H1 (cell line): Measurements from ENCODE around the gene MKRN2OS. TPM values are rescaled to one million over a fixed set of nuclear protein-coding genes. Genes with fewer than 3 reads are reported as not detected.
A peak's percentile ranks its signal among the peaks of the same experiment; 100 is the strongest.

Source experiments
- BCL11A ChIP-seq, 2 experiments: IDR thresholded peaks; one replicate each; pipeline ENCODE4 v1.6.1; 2011; ENCODE audit warnings: low read depth in 2 of 2, low read length in 2 of 2, mild to moderate bottlenecking in 2 of 2
- CBX5 ChIP-seq: fragments of 300-800, 300-1000 bp; sonication (generic); IDR thresholded peaks from 2 replicates; pipeline ENCODE4 v1.7.1; 2016; ENCODE audit warnings: antibody characterized with exemption, low read length, low read depth
- CHD2 ChIP-seq: IDR thresholded peaks from 2 replicates; pipeline ENCODE4 v1.6.1; 2012; ENCODE audit warnings: low read length, improper control_type of control experiment
- EGR1 ChIP-seq: IDR thresholded peaks from 2 replicates; pipeline ENCODE4 v1.6.1; 2011; ENCODE audit warnings: low read depth, low read length, borderline replicate concordance
- GTF2F1 ChIP-seq: IDR thresholded peaks from 2 replicates; pipeline ENCODE4 v1.6.1; 2012; ENCODE audit warnings: low read depth, low read length, improper control_type of control experiment, borderline replicate concordance
- JUN ChIP-seq: IDR thresholded peaks from 2 replicates; pipeline ENCODE4 v1.6.1; 2011; ENCODE audit warnings: low read depth, mild to moderate bottlenecking, improper control_type of control experiment, low read length
- KDM5A ChIP-seq: fragments of 200-600 bp; IDR thresholded peaks from 2 replicates; pipeline ENCODE4 v1.7.1; 2012; ENCODE audit warnings: mild to moderate bottlenecking, low read length, inconsistent platforms, mixed read lengths
- MAFK ChIP-seq: IDR thresholded peaks from 2 replicates; pipeline ENCODE4 v1.6.1; 2012; ENCODE audit warnings: low read depth, mild to moderate bottlenecking, improper control_type of control experiment, low read length
- POLR2AphosphoS5 ChIP-seq: IDR thresholded peaks from 2 replicates; pipeline ENCODE4 v1.6.1; 2011; ENCODE audit warnings: low read depth, low read length
- POU5F1 ChIP-seq: IDR thresholded peaks from 2 replicates; pipeline ENCODE4 v1.6.1; 2011; ENCODE audit warnings: low read depth, mild to moderate bottlenecking, low read length, moderate library complexity
- RBBP5 ChIP-seq: IDR thresholded peaks from 2 replicates; pipeline ENCODE4 v1.7.1; 2012; ENCODE audit warnings: low read depth, mild to moderate bottlenecking, inconsistent platforms, low read length, moderate library complexity, borderline replicate concordance
- RFX5 ChIP-seq: IDR thresholded peaks from 2 replicates; pipeline ENCODE4 v1.6.1; 2011; ENCODE audit warnings: low read depth, low read length, improper control_type of control experiment, borderline replicate concordance
- RNF2 ChIP-seq: fragments of 200-900, 300-1000 bp; sonication (generic); IDR thresholded peaks from 2 replicates; pipeline ENCODE4 v1.7.1; 2016; ENCODE audit warnings: borderline replicate concordance, low read depth, mild to moderate bottlenecking, antibody characterized with exemption, low read length; ENCODE audit not compliant: poor library complexity, severe bottlenecking; ENCODE audit errors: missing control alignments
- SAP30 ChIP-seq: fragments of 300-600 bp; sonication (generic); IDR thresholded peaks from 2 replicates; pipeline ENCODE4 v1.7.1; 2012; ENCODE audit warnings: low read length, moderate library complexity, mild to moderate bottlenecking, inconsistent platforms; ENCODE audit not compliant: insufficient read depth, insufficient replicate concordance
- SRF ChIP-seq: IDR thresholded peaks from 2 replicates; pipeline ENCODE4 v1.6.1; 2011; ENCODE audit warnings: mild to moderate bottlenecking, low read depth, low read length, moderate library complexity
- TBP ChIP-seq: IDR thresholded peaks from 2 replicates; pipeline ENCODE4 v1.6.1; 2011; ENCODE audit warnings: low read depth, low read length, improper control_type of control experiment
- ZNF274 ChIP-seq: IDR thresholded peaks from 2 replicates; pipeline ENCODE4 v1.7.0; 2012; ENCODE audit warnings: low read length, borderline replicate concordance; ENCODE audit errors: extremely low read depth
- polyA plus RNA-seq, 7 experiments: library from polyadenylated mRNA; depleted of rRNA in 3 of 7; stranded (reverse) in 5 of 7; unstranded in 2 of 7; fragments of >200 nt in 5 of 7; fragments of 200-250 nt in 2 of 7; gene quantifications; 1 replicate in 5 of 7; 2 replicates in 1 of 7; 4 replicates in 1 of 7; pipeline versions ENCODE4 v1.2.1 to v1.2.3, GENCODE V29; 2011 to 2013; ENCODE audit warnings: missing spikeins in 2 of 7, mixed read lengths in 2 of 7
- total RNA-seq: library from RNA; stranded (reverse); fragmentation: NEBNext Ultra II Directional; extraction: Animal tissue kit (Norgen Biotek cat#: 25700); gene quantifications from 2 replicates; pipeline ENCODE4 v1.2.1, GENCODE V29; 2021
- TF ChIP-seq, protein P1 (sequence below): IDR thresholded peaks from 2 replicates; pipeline ENCODE4 v1.6.1; 2011; ENCODE audit warnings: low read length, improper control_type of control experiment
- TF ChIP-seq, protein P2 (sequence below), 3 experiments: IDR thresholded peaks; 1 replicate in 2 of 3; 2 replicates in 1 of 3; pipeline versions ENCODE4 v1.5.1 to v1.6.1; 2011; ENCODE audit warnings: low read length in 3 of 3, mild to moderate bottlenecking in 3 of 3, inconsistent platforms in 2 of 3, low read depth in 1 of 3, moderate library complexity in 1 of 3; ENCODE audit not compliant: insufficient read depth in 1 of 3; ENCODE audit errors: control extremely low read depth in 1 of 3
- TF ChIP-seq, protein P3 (sequence below): IDR thresholded peaks from 2 replicates; pipeline ENCODE4 v1.6.1; 2012; ENCODE audit warnings: inconsistent platforms

Gene MKRN2OS
- total and polyA plus RNA-seq, 2 of the 8 experiments (the other 6 are each of a cell fraction or from before 2014, with no cell fraction given), result 0.15 to 0.41 TPM

DNA sequence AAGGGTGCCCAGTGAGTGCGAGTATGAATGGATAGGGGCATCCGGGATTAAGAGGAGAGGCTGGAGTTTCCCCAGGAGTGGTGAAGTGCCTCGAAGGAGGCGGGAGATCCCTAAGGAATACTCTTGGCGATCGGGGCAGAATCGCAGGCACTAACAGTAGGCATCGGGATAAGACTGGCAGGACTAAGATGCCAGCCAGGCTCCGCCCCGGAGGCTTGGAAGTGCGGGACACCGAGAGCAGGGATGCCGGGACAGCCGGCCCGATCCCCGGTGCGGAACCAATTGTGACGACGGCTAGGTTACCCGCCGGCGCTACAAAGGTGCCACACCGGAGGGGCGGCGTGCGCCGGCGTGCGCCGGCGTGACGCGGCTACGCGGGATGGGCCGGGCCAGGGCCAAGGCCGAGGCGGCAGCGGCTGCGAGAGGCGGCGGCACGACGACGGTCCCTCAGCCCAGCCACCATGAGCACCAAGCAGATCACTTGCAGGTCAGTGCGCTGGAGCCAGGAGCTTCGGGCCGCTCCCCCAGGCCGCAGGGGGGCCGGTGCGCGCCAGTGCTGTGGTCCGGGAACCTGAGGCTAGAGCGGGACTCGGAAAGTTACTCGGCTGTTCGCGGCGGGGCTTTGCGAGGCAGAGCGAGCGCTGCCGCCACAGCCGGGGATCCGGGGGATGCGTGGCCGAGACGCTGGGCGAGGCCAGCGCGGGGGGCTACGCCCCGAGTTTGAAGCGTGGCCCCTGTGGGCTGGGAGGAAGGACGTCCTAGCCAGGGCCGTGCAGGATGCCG, 11.6 kb upstream of the MKRN2OS start, which contains the start of gene MKRN2 (continued):
- TF ChIP-seq CHD2 (peak; percentile 42; the same call in 1 of the 2 replicates), RFX5 (no peak; the same call in 1 of the 2 replicates), GTF2F1 (no peak), POLR2AphosphoS5 (peak; percentile 96), KDM5A (no peak), BCL11A (IDR thresholded peaks at IDR 0.05; ENCODE audit: low read depth in 2 of 2, low read length in 2 of 2) (no peak), JUN (peak; percentile 64; the same call in 1 of the 2 replicates), SAP30 (no peak), ZNF274 (no peak), RBBP5 (peak; percentile 98), SRF (peak; percentile 57), POU5F1 (no peak), CBX5 (no peak), RNF2 (no peak), TBP (peak; percentile 91), EGR1 (peak; percentile 63; the same call in 1 of the 2 replicates), MAFK (no peak)
- TF ChIP-seq, protein P1, sequence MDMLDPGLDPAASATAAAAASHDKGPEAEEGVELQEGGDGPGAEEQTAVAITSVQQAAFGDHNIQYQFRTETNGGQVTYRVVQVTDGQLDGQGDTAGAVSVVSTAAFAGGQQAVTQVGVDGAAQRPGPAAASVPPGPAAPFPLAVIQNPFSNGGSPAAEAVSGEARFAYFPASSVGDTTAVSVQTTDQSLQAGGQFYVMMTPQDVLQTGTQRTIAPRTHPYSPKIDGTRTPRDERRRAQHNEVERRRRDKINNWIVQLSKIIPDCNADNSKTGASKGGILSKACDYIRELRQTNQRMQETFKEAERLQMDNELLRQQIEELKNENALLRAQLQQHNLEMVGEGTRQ, result no peak
- TF ChIP-seq, protein P2, sequence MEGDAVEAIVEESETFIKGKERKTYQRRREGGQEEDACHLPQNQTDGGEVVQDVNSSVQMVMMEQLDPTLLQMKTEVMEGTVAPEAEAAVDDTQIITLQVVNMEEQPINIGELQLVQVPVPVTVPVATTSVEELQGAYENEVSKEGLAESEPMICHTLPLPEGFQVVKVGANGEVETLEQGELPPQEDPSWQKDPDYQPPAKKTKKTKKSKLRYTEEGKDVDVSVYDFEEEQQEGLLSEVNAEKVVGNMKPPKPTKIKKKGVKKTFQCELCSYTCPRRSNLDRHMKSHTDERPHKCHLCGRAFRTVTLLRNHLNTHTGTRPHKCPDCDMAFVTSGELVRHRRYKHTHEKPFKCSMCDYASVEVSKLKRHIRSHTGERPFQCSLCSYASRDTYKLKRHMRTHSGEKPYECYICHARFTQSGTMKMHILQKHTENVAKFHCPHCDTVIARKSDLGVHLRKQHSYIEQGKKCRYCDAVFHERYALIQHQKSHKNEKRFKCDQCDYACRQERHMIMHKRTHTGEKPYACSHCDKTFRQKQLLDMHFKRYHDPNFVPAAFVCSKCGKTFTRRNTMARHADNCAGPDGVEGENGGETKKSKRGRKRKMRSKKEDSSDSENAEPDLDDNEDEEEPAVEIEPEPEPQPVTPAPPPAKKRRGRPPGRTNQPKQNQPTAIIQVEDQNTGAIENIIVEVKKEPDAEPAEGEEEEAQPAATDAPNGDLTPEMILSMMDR (IDR thresholded peaks at IDR 0.05; ENCODE audit: control extremely low read depth in 1 of 3, insufficient read depth in 1 of 3, low read depth in 1 of 3, low read length in 3 of 3), result no peak
- TF ChIP-seq, protein P3, sequence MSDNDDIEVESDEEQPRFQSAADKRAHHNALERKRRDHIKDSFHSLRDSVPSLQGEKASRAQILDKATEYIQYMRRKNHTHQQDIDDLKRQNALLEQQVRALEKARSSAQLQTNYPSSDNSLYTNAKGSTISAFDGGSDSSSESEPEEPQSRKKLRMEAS, result peak; percentile 76
